GM23248 (cell line): ENCODE measurements around the gene UBAC1.

Source experiments
- EZH2 ChIP-seq: fragments of 200-600 bp; sonication (generic); IDR thresholded peaks from 2 replicates; pipeline ENCODE4 v1.6.1; 2018; ENCODE audit warnings: antibody characterized with exemption, mild to moderate bottlenecking; ENCODE audit not compliant: insufficient read depth, poor library complexity, severe bottlenecking
- EZH2phosphoT487 ChIP-seq: fragments of 200-600 bp; sonication (generic); IDR thresholded peaks from 2 replicates; pipeline ENCODE4 v1.6.1; 2018; ENCODE audit warnings: antibody characterized with exemption, moderate library complexity, mild to moderate bottlenecking, low read depth; ENCODE audit not compliant: insufficient read depth

DNA sequence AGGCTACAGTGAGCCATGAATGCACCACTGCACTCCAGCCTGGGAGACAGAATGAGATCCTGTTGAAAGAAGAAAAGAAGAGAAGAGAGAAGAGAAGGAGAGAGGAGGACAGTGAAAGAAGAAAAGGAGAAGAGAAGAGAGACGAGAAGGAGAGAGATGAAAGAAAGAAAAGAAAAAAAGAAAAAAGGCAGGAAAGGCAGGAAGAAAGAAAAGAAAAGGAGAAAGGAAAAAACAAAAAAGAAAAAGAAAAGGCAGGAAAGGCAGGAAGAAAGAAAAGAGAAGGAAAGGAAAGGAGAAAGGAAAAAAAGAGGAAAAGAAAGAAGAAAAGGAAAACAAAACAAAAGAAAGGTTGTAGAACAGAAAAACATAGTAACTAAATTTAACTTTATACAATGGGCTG is 68.1 kb downstream of the UBAC1 start:
- TF ChIP-seq EZH2phosphoT487 = no peak
- no peak for TF ChIP-seq EZH2
